Mesenchymal stem cell (in vitro differentiated cells and primary cell): ENCODE results near the gene CC2D1B.

ENCODE experiments used
- DNase-seq: peaks from one replicate; pipeline ENCODE4 v3.0.0-alpha.2; 2013
- H2AFZ ChIP-seq: one replicate; pipeline ENCODE4 v1.6.1; 2013; ENCODE audit warnings: low read depth, mild to moderate bottlenecking, control low read depth, inconsistent platforms, low read length, moderate library complexity
- H2AK5ac ChIP-seq: 2 replicates; pipeline ENCODE4 v1.6.1; 2013; ENCODE audit warnings: low read length, moderate library complexity, mild to moderate bottlenecking, inconsistent platforms; ENCODE audit not compliant: severe bottlenecking
- H2BK120ac ChIP-seq: one replicate; pipeline ENCODE4 v1.6.1; 2013; ENCODE audit warnings: low read depth, mild to moderate bottlenecking, inconsistent platforms, low read length, moderate library complexity
- H2BK12ac ChIP-seq, 2 experiments: one replicate each; pipeline ENCODE4 v1.6.1; 2013; ENCODE audit warnings: inconsistent platforms in 2 of 2, low read length in 2 of 2, mild to moderate bottlenecking in 2 of 2, moderate library complexity in 2 of 2, control low read depth in 1 of 2
- H2BK15ac ChIP-seq: one replicate; pipeline ENCODE4 v1.6.1; 2013; ENCODE audit warnings: mild to moderate bottlenecking, low read depth, inconsistent platforms; ENCODE audit not compliant: poor library complexity, severe bottlenecking
- H2BK5ac ChIP-seq: 2 replicates; pipeline ENCODE4 v1.6.1; 2013; ENCODE audit warnings: low read depth, mild to moderate bottlenecking, low read length, control low read depth, inconsistent platforms; ENCODE audit not compliant: poor library complexity, severe bottlenecking
- H3K14ac ChIP-seq, 2 experiments: one replicate each; pipeline ENCODE4 v1.6.1; 2013; ENCODE audit warnings: inconsistent platforms in 2 of 2, low read length in 2 of 2, control low read depth in 1 of 2, mild to moderate bottlenecking in 1 of 2, moderate library complexity in 1 of 2
- H3K18ac ChIP-seq, 2 experiments: one replicate each; pipeline ENCODE4 v1.6.1; 2013; ENCODE audit warnings: inconsistent platforms in 2 of 2, low read length in 2 of 2, control low read depth in 1 of 2, low read depth in 1 of 2, mild to moderate bottlenecking in 1 of 2
- H3K23ac ChIP-seq, 2 experiments: one replicate each; pipeline ENCODE4 v1.6.1; 2013; ENCODE audit warnings: inconsistent platforms in 2 of 2, low read length in 2 of 2, mild to moderate bottlenecking in 2 of 2, moderate library complexity in 2 of 2, control low read depth in 1 of 2
- H3K27ac ChIP-seq: 2 replicates; pipeline ENCODE4 v1.5.1; 2013; ENCODE audit warnings: mild to moderate bottlenecking, moderate library complexity, low read length, control low read depth, inconsistent platforms; ENCODE audit not compliant: poor library complexity, severe bottlenecking
- H3K27me3 ChIP-seq, 2 experiments: 2 replicates each; pipeline versions ENCODE4 v1.6.1 to v1.7.0; 2013; ENCODE audit warnings: low read length in 2 of 2, mild to moderate bottlenecking in 2 of 2, moderate library complexity in 2 of 2, control low read depth in 1 of 2, inconsistent platforms in 1 of 2; ENCODE audit not compliant: control insufficient read depth in 1 of 2, insufficient read depth in 1 of 2
- H3K36me3 ChIP-seq, 2 experiments: 2 replicates each; pipeline versions ENCODE4 v1.6.1 to v1.7.0; 2013; ENCODE audit warnings: low read length in 2 of 2, control low read depth in 1 of 2, inconsistent platforms in 1 of 2, low read depth in 1 of 2, mild to moderate bottlenecking in 1 of 2; ENCODE audit not compliant: insufficient read depth in 2 of 2, control insufficient read depth in 1 of 2
- H3K4ac ChIP-seq, 2 experiments: one replicate each; pipeline ENCODE4 v1.6.1; 2013; ENCODE audit warnings: inconsistent platforms in 2 of 2, low read length in 2 of 2, mild to moderate bottlenecking in 2 of 2, moderate library complexity in 2 of 2, control low read depth in 1 of 2, low read depth in 1 of 2
- H3K4me1 ChIP-seq: 2 replicates; pipeline ENCODE4 v1.6.1; 2013; ENCODE audit warnings: low read depth, low read length, control low read depth; ENCODE audit not compliant: control insufficient read depth, insufficient read depth
- H3K4me2 ChIP-seq: 2 replicates; pipeline ENCODE4 v1.6.1; 2013; ENCODE audit warnings: low read length, mild to moderate bottlenecking, inconsistent platforms; ENCODE audit not compliant: poor library complexity, severe bottlenecking
- H3K4me3 ChIP-seq, 2 experiments: 2 replicates each; pipeline versions ENCODE4 v1.5.1 to v1.7.0; 2013; ENCODE audit warnings: low read length in 2 of 2, mild to moderate bottlenecking in 2 of 2, control low read depth in 1 of 2, low read depth in 1 of 2; ENCODE audit not compliant: insufficient read depth in 1 of 2
- H3K79me1 ChIP-seq: replicated peaks from 2 replicates; pipeline ENCODE4 v1.6.1; 2013; ENCODE audit warnings: mild to moderate bottlenecking, control low read depth, low read length, inconsistent platforms; ENCODE audit not compliant: poor library complexity, severe bottlenecking
- H3K9ac ChIP-seq: 2 replicates; pipeline ENCODE4 v1.7.0; 2013; ENCODE audit warnings: mild to moderate bottlenecking, low read length, moderate library complexity
- H3K9me3 ChIP-seq: 2 replicates; pipeline ENCODE4 v1.7.0; 2013; ENCODE audit warnings: mild to moderate bottlenecking, low read length; ENCODE audit not compliant: control insufficient read depth
- H4K8ac ChIP-seq: one replicate; pipeline ENCODE4 v1.6.1; 2013; ENCODE audit warnings: inconsistent platforms, mild to moderate bottlenecking, low read length, moderate library complexity
- H4K91ac ChIP-seq: one replicate; pipeline ENCODE4 v1.6.1; 2013; ENCODE audit warnings: mild to moderate bottlenecking, low read length, inconsistent platforms
- WGBS: methylation state at CpG from one replicate; pipeline ENCODE4 v1.1.7; 2013; ENCODE audit warnings: mixed read lengths; 5-methylcytosine and 5-hydroxymethylcytosine counted together

CC2D1B gene

GRCh38 chr1:52325786-52326185 is 40.2 kb downstream of the CC2D1B start:
- H2BK12ac ChIP-seq = no peak overlapping the region
- H2AK5ac ChIP-seq = no peak overlapping the region
- H3K79me1 ChIP-seq = no peaks in the 10 kb centered on the region
- H3K27ac ChIP-seq = no peak overlapping the region
- no peaks in the 10 kb centered on the region for H3K9me3 ChIP-seq
- H3K4me2 ChIP-seq = no peak overlapping the region
- H3K4me3 ChIP-seq = no peak overlapping the region
- H3K4ac ChIP-seq = no peak overlapping the region
- H3K9ac ChIP-seq = no peak overlapping the region
- no peak overlapping the region for H3K23ac ChIP-seq
- no peak overlapping the region for H3K18ac ChIP-seq
- no peak for DNase-seq
- H3K4me1 ChIP-seq = peaks cover 1% of the 10 kb centered on the region
- H2BK5ac ChIP-seq = no peak overlapping the region
- H3K14ac ChIP-seq = no peak overlapping the region
- H2BK120ac ChIP-seq = no peak overlapping the region
- H2BK15ac ChIP-seq = no peak overlapping the region
- WGBS = 91% methylated on average over 4 of the region's 5 CpGs
- no peak overlapping the region for H4K91ac ChIP-seq
- peaks cover 0 to 4% of the 10 kb centered on the region in 2 experiments for H3K36me3 ChIP-seq
- no peaks in the 10 kb centered on the region for H3K27me3 ChIP-seq
- H4K8ac ChIP-seq = no peak overlapping the region
- H2AFZ ChIP-seq = no peak overlapping the region

- Histone ChIP-seq H3K4ac (no peak overlapping the region), H2BK12ac (no peak overlapping the region), H3K18ac (peak overlapping the region in 1 of 2 experiments; percentile 22), H4K91ac (no peak overlapping the region), H2AFZ (no peak overlapping the region), H3K9ac (no peak overlapping the region), H3K23ac (no peak overlapping the region), H3K4me1 (peaks cover 1% of the 10 kb centered on the region), H3K79me1 (no peaks in the 10 kb centered on the region), H4K8ac (no peak overlapping the region), H3K9me3 (no peaks in the 10 kb centered on the region), H2BK15ac (no peak overlapping the region), H3K27ac (no peak overlapping the region), H3K36me3 (peaks cover 0 to 4% of the 10 kb centered on the region in 2 experiments), H2BK5ac (no peak overlapping the region), H2BK120ac (no peak overlapping the region), H3K27me3 (no peaks in the 10 kb centered on the region), H3K4me3 (no peak overlapping the region), H3K14ac (no peak overlapping the region), H2AK5ac (no peak overlapping the region), H3K4me2 (no peak overlapping the region)
- WGBS = 100% methylated on average over 5 of the region's 8 CpGs
- DNase-seq = no peak
Measured at GRCh38 chr1:52323731-52324130, 42.3 kb downstream of the CC2D1B start.

- no peak overlapping the region for H3K18ac ChIP-seq
- H2BK15ac ChIP-seq = no peak overlapping the region
- H3K4ac ChIP-seq = no peak overlapping the region
- no peaks in the 10 kb centered on the region for H3K79me1 ChIP-seq
- H3K4me3 ChIP-seq = no peak overlapping the region
- WGBS = 100% methylated on average over 2 of the region's 2 CpGs
- H3K27ac ChIP-seq = no peak overlapping the region
- peaks cover 0 to 4% of the 10 kb centered on the region in 2 experiments for H3K36me3 ChIP-seq
- no peak for DNase-seq
- H3K4me2 ChIP-seq = no peak overlapping the region
- no peak overlapping the region for H2AK5ac ChIP-seq
- H3K27me3 ChIP-seq = no peaks in the 10 kb centered on the region
- no peak overlapping the region for H3K9ac ChIP-seq
- H2BK5ac ChIP-seq = no peak overlapping the region
- H3K14ac ChIP-seq = no peak overlapping the region
- H3K23ac ChIP-seq = no peak overlapping the region
- no peaks in the 10 kb centered on the region for H3K9me3 ChIP-seq
- no peak overlapping the region for H2BK12ac ChIP-seq
- no peak overlapping the region for H4K8ac ChIP-seq
- peaks cover 1% of the 10 kb centered on the region for H3K4me1 ChIP-seq
- no peak overlapping the region for H2AFZ ChIP-seq
- H4K91ac ChIP-seq = no peak overlapping the region
- no peak overlapping the region for H2BK120ac ChIP-seq
Measured at GRCh38 chr1:52321061-52321460, 44.9 kb downstream of the CC2D1B start.

GRCh38 chr1:52306227-52307006 is 59.6 kb downstream of the CC2D1B start:
- no peak for DNase-seq
- WGBS = 97% methylated on average over 11 of the region's 11 CpGs
- Histone ChIP-seq H4K91ac (peak overlapping the region; percentile 57), H2BK15ac (no peak overlapping the region), H3K4me2 (no peak overlapping the region), H4K8ac (no peak overlapping the region), H3K4ac (no peak overlapping the region), H3K4me1 (peaks cover 2% of the 10 kb centered on the region), H3K36me3 (peaks cover 17 to 41% of the 10 kb centered on the region in 2 experiments), H2BK5ac (no peak overlapping the region), H2AFZ (no peak overlapping the region), H3K27ac (no peak overlapping the region), H2BK12ac (no peak overlapping the region), H3K4me3 (no peak overlapping the region), H3K79me1 (no peaks in the 10 kb centered on the region), H3K9me3 (no peaks in the 10 kb centered on the region), H3K23ac (no peak overlapping the region), H2AK5ac (no peak overlapping the region), H2BK120ac (no peak overlapping the region), H3K9ac (no peak overlapping the region), H3K14ac (no peak overlapping the region), H3K18ac (no peak overlapping the region), H3K27me3 (no peaks in the 10 kb centered on the region)
